NCI-H1694 treated with DMSO at 0.1 percent for 48 hours (cell line): ENCODE results near the gene IGFL3.

ENCODE experiments used
- DNase-seq: peaks from one replicate; lab custom pipeline; 2025; lab: John Stamatoyannopoulos, UW

Gene IGFL3

DNA sequence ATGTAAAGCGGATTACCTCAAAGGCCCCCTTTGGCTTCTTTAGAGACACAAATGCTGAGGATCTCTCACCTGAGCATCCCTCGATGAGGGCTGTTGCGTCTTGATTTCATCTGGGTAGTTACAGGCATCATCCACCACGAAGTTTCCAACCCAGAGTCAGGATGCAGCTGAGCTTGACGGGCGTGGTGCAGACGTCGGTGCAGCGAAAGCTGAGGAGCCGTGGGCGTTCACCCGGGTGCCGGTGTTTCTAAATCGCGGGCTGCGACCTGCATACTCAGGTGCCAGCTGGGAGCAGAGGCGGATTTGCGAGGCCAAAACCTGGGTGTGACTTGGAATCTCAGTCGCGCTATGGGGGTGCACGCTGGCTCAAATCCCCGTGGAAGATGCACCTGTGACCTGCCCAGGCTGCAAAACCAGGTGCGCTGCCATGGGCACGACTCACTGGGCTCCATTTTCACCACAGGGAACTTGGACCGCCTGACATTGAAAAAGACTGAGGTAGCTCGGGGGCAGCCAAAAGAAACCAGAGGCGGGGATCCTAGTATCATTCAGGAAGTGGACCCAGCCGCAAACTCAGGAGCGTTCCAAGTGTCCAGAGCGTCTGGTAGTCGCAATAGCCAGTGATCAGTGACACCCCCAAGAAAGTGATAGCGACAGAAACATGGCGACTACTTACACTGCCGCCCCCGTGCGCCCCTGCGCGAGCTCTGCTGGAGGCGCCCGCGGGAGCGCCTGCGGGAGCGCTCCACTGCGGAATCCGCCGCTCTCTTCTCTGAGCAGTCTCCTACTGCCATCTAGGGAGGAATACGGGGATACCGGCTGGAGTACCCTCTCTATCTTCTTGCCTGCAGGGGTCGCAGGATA, 47.3 kb downstream of the IGFL3 start:
- DNase-seq = peak; percentile 87

- DNase-seq = no peak
These were observed 48.2 kb downstream of the IGFL3 start for GRCh38 chr19:46076031-46076880.

DNA sequence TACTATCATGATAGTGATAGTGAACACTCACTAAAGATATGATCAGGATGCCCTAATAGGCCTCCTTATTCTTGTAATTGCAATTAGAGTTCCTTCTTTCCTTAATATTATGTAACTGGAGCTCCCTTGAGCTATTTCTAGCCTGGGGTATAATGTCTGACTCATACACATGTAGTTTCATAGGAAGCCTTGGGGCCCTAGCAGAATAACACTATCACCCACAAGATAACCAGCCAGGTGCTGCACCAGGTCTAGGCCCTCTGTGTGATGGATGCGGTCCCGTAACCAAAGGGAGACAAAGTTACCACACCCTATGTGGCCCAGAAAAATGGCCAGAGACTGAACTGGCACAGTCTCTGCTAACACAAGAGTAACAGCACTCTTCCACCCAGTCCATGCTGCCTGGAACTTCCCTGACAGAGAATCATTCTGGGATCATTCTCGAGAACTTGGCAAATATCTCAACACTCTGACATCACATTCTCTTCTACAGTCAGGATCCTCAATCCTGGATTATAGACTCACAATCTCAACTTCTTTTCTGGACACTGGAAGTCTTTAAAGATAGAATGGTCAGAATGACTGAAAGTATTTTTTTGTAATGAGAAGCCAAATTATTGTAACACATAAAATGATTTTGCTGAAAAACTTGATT, 51.1 kb downstream of the IGFL3 start:
- no peak for DNase-seq
